Activated naive CD4-positive, alpha-beta T cell treated with anti-CD3 and anti-CD28 coated beads, Interleukin-2, amount 50 U/mL, for 24 hours (primary cell): ENCODE data around the gene BRMS1.
"Not testable (repeated sequence)": the region's sequence is repeated elsewhere in the genome, so short reads cannot be mapped to it uniquely, and the experiment has no call there.

Source experiments
- H3K27ac Mint-ChIP-seq: one replicate; pipeline ENCODE4 v1.8.0; 2021; ENCODE audit warnings: mild to moderate bottlenecking, mixed read lengths
- H3K27me3 Mint-ChIP-seq: one replicate; pipeline ENCODE4 v1.8.0; 2021; ENCODE audit warnings: mixed read lengths
- H3K36me3 Mint-ChIP-seq: one replicate; pipeline ENCODE4 v1.8.0; 2021; ENCODE audit warnings: mixed read lengths
- H3K4me1 Mint-ChIP-seq: one replicate; pipeline ENCODE4 v1.8.0; 2021; ENCODE audit warnings: mixed read lengths
- H3K4me3 Mint-ChIP-seq: one replicate; pipeline ENCODE4 v1.8.0; 2021; ENCODE audit warnings: mild to moderate bottlenecking, mixed read lengths
- H3K9me3 Mint-ChIP-seq: one replicate; pipeline ENCODE4 v1.8.0; 2021; ENCODE audit warnings: mixed read lengths

The BRMS1 gene

GRCh38 chr11:66344550-66345315, at the start of gene BRMS1:
TSS of gene BRMS1 (minus strand) at chr11:66345104. CDS start at chr11:66342234, 2,870 bp downstream.
- Mint-ChIP-seq H3K4me1 (peaks cover 41% of the 10 kb centered on the region), H3K27me3 (no peaks in the 10 kb centered on the region)

GRCh38 chr11:66393954-66394353, 49.0 kb upstream of the BRMS1 start:
- H3K27ac Mint-ChIP-seq = no peak overlapping the region
- H3K9me3 Mint-ChIP-seq = no peaks in the 10 kb centered on the region
- no peak overlapping the region for H3K4me3 Mint-ChIP-seq

More at GRCh38 chr11:66344550-66345315, at the start of gene BRMS1:
- peak within 1 kb of the TSS; percentile 97 for H3K4me3 Mint-ChIP-seq
- H3K9me3 Mint-ChIP-seq = no peaks in the 10 kb centered on the region
- H3K36me3 Mint-ChIP-seq = peaks cover 4% of the 10 kb centered on the region
- H3K27ac Mint-ChIP-seq = peak within 1 kb of the TSS; percentile 93

GRCh38 chr11:66391322-66391721, 46.4 kb upstream of the BRMS1 start:
- Mint-ChIP-seq H3K36me3 (no peaks in the 10 kb centered on the region), H3K27ac (no peak overlapping the region), H3K27me3 (no peaks in the 10 kb centered on the region)

More at GRCh38 chr11:66393954-66394353, 49.0 kb upstream of the BRMS1 start:
- peaks cover 3% of the 10 kb centered on the region for H3K4me1 Mint-ChIP-seq
- no peaks in the 10 kb centered on the region for H3K36me3 Mint-ChIP-seq
- no peaks in the 10 kb centered on the region for H3K27me3 Mint-ChIP-seq

GRCh38 chr11:66388780-66389386, 44.0 kb upstream of the BRMS1 start:
- peaks cover 13% of the 10 kb centered on the region for H3K4me1 Mint-ChIP-seq
- H3K4me3 Mint-ChIP-seq = no peak overlapping the region
- H3K27ac Mint-ChIP-seq = no peak overlapping the region
- no peaks in the 10 kb centered on the region for H3K36me3 Mint-ChIP-seq
- no peaks in the 10 kb centered on the region for H3K9me3 Mint-ChIP-seq
- H3K27me3 Mint-ChIP-seq = no peaks in the 10 kb centered on the region

More at GRCh38 chr11:66391322-66391721, 46.4 kb upstream of the BRMS1 start:
- Mint-ChIP-seq H3K4me1 (peaks cover 9% of the 10 kb centered on the region), H3K4me3 (no peak overlapping the region), H3K9me3 (no peaks in the 10 kb centered on the region)

GRCh38 chr11:66386171-66387069, 41.5 kb upstream of the BRMS1 start:
- Mint-ChIP-seq H3K9me3 (no peaks in the 10 kb centered on the region), H3K27me3 (no peaks in the 10 kb centered on the region), H3K4me3 (peak overlapping the region; percentile 8), H3K36me3 (no peaks in the 10 kb centered on the region), H3K4me1 (peaks cover 13% of the 10 kb centered on the region), H3K27ac (no peak overlapping the region)

GRCh38 chr11:66384316-66384715, 39.4 kb upstream of the BRMS1 start:
- H3K4me3 Mint-ChIP-seq = not testable (repeated sequence)

GRCh38 chr11:66380264-66380663, 35.4 kb upstream of the BRMS1 start:
- not testable (repeated sequence) for H3K9me3 Mint-ChIP-seq, H3K4me3 Mint-ChIP-seq, H3K4me1 Mint-ChIP-seq, H3K36me3 Mint-ChIP-seq, H3K27me3 Mint-ChIP-seq, H3K27ac Mint-ChIP-seq

More at GRCh38 chr11:66384316-66384715, 39.4 kb upstream of the BRMS1 start:
- not testable (repeated sequence) for H3K9me3 Mint-ChIP-seq, H3K36me3 Mint-ChIP-seq, H3K27ac Mint-ChIP-seq, H3K27me3 Mint-ChIP-seq
- H3K4me1 Mint-ChIP-seq = peaks cover 13% of the 10 kb centered on the region

- H3K9me3 Mint-ChIP-seq, H3K4me3 Mint-ChIP-seq, H3K27ac Mint-ChIP-seq, H3K36me3 Mint-ChIP-seq, H3K27me3 Mint-ChIP-seq: not testable (repeated sequence)
- peaks cover 15% of the 10 kb centered on the region for H3K4me1 Mint-ChIP-seq
Observed at GRCh38 chr11:66373690-66374287, 28.9 kb upstream of the BRMS1 start.

GRCh38 chr11:66373265-66373664, 28.4 kb upstream of the BRMS1 start:
- H3K4me3 Mint-ChIP-seq = peak overlapping the region; percentile 11

GRCh38 chr11:66371627-66372415, 26.9 kb upstream of the BRMS1 start, which contains the start of gene SLC29A2:
TSS of gene SLC29A2 (minus strand) at chr11:66371760. CDS start at chr11:66371591, 169 bp downstream.
- Mint-ChIP-seq H3K4me1 (peaks cover 15% of the 10 kb centered on the region), H3K27me3 (no peaks in the 10 kb centered on the region), H3K36me3 (no peaks in the 10 kb centered on the region), H3K4me3 (peak within 1 kb of the TSS; percentile 88), H3K9me3 (no peaks in the 10 kb centered on the region), H3K27ac (peak within 1 kb of the TSS; percentile 88)

More at GRCh38 chr11:66373265-66373664, 28.4 kb upstream of the BRMS1 start:
- no peaks in the 10 kb centered on the region for H3K36me3 Mint-ChIP-seq
- H3K27me3 Mint-ChIP-seq = no peaks in the 10 kb centered on the region
- no peak overlapping the region for H3K27ac Mint-ChIP-seq
- H3K9me3 Mint-ChIP-seq = no peaks in the 10 kb centered on the region
- peaks cover 15% of the 10 kb centered on the region for H3K4me1 Mint-ChIP-seq

GRCh38 chr11:66369073-66369894, 24.4 kb upstream of the BRMS1 start:
- Mint-ChIP-seq H3K36me3 (no peaks in the 10 kb centered on the region), H3K4me1 (peaks cover 15% of the 10 kb centered on the region), H3K27me3 (no peaks in the 10 kb centered on the region), H3K27ac (peak overlapping the region; percentile 72), H3K4me3 (no peak overlapping the region), H3K9me3 (no peaks in the 10 kb centered on the region)

GRCh38 chr11:66368484-66368883, 23.6 kb upstream of the BRMS1 start:
- H3K27ac Mint-ChIP-seq = no peak overlapping the region

GRCh38 chr11:66367561-66368312, 22.8 kb upstream of the BRMS1 start:
- Mint-ChIP-seq H3K27ac (peak overlapping the region; percentile 30), H3K9me3 (no peaks in the 10 kb centered on the region), H3K4me1 (peaks cover 13% of the 10 kb centered on the region), H3K4me3 (no peak overlapping the region), H3K27me3 (no peaks in the 10 kb centered on the region), H3K36me3 (no peaks in the 10 kb centered on the region)

More at GRCh38 chr11:66368484-66368883, 23.6 kb upstream of the BRMS1 start:
- peaks cover 15% of the 10 kb centered on the region for H3K4me1 Mint-ChIP-seq
- H3K36me3 Mint-ChIP-seq = no peaks in the 10 kb centered on the region
- H3K9me3 Mint-ChIP-seq = no peaks in the 10 kb centered on the region
- no peaks in the 10 kb centered on the region for H3K27me3 Mint-ChIP-seq
- H3K4me3 Mint-ChIP-seq = no peak overlapping the region
